C1 segment of cervical spinal cord (tissue), 14 donors: ENCODE measurements around the gene POLR3G.

Experiments used
- DNase-seq, 14 donors: peaks; one replicate each; lab custom pipeline; 2025; lab: John Stamatoyannopoulos, UW

POLR3G gene, protein sequence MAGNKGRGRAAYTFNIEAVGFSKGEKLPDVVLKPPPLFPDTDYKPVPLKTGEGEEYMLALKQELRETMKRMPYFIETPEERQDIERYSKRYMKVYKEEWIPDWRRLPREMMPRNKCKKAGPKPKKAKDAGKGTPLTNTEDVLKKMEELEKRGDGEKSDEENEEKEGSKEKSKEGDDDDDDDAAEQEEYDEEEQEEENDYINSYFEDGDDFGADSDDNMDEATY

DNA sequence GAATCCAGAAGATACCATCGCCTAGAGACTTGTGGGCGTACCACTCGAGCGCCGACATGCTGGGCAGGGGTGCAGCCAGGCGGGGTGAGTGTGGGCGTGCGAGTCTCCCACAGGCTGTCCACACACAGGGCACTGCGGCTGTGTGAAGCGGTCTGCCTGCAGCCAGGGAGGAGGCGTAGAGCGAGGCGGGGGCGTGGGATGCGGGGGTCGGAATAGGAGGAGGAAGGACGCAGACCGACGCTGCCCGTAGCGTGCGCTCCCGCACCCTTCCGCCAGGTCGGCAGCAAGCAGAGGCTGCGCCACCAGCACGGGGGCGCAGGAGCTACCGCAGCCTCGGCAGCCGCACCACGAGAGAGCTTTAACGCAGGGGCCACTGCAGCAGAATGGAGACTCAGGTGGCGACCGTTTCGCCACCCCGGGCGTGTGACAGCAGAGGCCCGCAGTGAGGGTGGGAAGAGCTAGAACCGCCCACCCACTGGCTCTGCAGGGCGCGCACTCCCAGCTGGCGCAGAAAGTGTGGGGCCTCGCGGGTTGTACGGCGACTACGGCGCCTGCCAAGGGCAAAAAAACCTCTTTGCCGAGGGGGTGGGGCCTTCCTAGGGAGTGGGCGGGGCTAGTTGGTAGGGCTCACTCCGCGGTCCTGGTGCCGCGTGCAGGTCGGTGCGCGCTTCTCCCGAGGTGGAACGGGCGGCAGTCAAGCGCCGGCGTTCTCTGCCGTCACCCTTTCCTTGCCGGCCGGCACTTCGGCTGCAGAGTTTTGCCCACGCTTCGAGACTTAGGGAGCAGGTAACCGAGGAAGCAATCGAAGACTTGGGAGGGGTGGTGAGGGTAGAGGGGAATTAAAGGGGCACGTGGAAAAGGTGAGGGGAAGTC is at the start of gene POLR3G, which contains the start of gene MBLAC2:
Gene POLR3G (plus strand): TSS at position 630 of the 873 bp plus-strand sequence. CDS start 10,704 bp downstream, outside the sequence.
Gene MBLAC2 (minus strand): TSS at position 537 of the 873 bp plus-strand sequence. CDS start 479 bp downstream, at position 58.
- DNase-seq: peak; percentile 40 to 93 (median 88)

DNA sequence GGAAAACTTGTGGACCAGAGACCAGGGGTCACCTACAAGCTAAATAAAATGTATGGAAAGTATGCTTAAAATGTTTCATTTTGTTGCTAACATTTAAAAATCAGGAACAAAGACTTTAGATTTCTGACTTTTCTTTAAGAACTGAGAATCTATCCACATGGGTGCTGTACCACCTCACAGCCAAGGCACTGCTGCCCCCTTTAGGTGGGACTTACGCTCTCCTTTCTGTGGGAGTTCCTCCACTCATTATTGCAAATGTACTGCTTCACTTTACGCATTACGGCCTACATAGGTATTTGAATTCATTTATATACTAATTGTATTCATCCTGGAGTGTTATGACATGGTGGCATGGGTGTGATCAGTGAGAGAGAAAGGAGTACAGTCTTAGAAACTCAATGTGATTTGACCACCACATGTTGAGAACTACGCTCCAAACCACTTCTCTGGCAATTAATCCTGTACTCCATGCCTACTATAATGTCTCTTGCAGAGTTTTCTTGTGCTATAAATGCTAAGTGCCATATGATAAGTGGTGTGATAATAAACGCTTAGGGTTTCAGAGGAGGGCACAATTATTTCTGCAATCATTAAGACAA is 40.4 kb upstream of the POLR3G start:
- DNase-seq: peak in 4 of 14 donors; percentile 1 to 22 (median 8)

DNA sequence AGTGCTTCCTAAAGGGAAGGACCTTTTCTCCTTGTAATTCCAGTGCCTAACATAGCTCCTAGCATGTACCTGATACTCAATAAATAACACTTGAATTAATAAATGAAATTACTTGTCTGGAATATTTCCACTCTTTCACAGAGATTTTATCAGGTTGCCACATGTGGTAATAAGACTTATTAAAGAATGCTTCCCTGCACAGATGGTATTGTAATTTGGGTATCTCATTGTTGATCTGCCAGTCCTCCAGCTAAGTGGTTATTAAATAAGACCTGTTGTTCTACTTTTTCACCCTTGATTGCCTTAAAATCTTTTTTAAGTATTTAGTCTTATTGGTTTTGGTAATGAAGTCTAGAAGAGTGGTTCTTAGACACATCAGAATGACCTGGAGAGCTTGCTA is 37.0 kb upstream of the POLR3G start:
- no peak for DNase-seq

DNA sequence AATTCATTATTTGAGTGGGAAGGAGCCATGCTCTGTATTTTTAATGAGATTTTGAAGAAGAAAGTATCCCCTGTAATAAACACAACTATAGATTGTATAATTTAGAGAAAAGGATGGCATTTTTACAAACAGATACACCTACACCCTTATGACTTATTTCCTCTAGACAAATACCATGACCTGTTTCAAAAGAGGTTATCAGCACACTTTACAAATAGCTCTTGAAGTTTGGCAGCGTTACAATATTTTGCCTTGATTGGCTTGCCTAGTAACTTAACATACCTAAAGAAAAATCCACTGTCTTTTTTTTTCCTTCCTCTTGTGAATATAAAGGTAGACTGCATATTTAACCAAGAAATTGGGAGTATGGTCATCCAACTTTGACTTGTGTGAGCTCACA is 36.6 kb upstream of the POLR3G start:
- no peak for DNase-seq

DNA sequence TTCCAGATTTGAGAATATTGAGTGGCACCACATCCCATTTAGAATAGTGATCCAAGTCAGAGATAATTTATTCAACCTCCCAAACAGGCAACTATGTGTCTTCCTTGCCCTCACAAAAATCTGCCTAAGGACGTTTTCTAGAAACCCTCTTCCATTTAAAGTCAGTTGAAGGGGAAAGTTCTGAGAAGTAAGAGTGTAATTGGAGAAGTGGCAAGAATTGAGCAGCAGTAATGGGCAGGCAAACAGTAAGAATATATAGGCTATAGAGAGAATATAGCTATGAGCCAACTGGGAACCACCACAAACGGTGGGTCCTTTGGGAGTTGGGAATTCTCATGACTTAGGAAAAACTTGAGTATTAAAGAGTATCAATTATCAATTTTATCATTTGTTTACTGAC is 34.0 kb upstream of the POLR3G start:
- no peak for DNase-seq

DNA sequence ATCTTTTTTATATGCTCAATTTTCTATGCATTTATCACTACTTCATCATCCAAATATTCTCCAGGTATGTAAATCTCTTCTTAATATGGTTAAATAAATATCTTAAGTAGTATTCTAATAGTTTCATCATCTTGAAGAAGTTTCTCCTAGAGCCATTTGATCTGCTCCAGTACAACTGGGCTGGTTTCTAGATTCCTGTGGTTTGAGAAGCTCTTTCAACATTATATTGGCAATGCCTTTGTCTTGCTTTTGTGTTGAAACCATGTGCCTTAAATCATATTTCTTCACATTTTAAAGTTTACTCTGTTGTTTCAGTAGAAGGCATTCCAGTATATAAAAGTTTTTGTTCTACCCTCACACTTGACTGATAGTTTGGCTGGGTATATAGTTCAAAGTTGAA is 27.7 kb upstream of the POLR3G start:
- no peak for DNase-seq

DNA sequence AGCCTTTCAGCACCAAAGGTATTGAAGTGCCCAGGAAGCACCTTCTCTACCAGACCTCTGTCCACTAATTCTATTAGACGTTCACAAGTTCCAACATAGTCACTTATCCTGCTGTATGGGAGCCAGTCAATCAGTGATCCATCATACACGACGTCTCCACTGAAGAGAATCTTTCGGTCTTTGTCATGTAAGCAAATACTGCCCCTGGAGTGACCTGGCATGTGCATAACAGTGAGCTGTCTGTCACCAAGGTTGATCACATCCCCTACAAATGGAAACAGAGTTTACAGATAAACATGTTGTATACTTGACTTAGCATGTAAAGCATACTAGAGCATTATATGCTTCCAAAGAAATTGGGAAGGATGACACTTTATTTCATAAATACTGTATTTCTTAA is 13.4 kb upstream of the POLR3G start:
- DNase-seq: no peak

DNA sequence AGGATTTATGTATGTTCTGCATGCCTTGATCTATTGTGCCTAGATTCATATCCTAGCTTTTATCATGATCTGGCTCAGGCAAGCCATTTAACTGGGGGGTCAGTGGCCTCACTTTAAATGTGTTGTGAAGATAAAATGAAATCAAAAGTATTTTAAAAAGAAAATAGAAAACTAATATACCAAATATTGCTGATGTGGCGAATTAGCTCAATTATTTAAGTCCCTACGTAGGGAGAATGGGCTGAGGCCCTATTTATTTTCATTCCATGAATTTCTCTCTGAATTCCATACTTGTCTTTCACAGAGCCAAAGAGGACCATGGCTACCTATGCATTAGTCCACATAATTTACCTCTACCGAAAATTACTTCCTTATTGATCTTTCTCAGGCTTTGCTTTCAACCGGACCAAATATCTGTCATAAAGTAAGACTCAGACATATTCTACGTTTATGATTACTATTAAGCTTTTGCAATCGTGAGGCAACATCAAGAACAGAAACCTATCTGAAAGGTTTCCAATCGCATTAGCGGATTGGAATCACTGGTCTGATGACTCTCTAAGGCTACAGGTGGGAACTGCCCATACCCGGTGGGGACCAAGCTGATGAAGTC is 1.8 kb upstream of the POLR3G start:
- DNase-seq: no peak

DNA sequence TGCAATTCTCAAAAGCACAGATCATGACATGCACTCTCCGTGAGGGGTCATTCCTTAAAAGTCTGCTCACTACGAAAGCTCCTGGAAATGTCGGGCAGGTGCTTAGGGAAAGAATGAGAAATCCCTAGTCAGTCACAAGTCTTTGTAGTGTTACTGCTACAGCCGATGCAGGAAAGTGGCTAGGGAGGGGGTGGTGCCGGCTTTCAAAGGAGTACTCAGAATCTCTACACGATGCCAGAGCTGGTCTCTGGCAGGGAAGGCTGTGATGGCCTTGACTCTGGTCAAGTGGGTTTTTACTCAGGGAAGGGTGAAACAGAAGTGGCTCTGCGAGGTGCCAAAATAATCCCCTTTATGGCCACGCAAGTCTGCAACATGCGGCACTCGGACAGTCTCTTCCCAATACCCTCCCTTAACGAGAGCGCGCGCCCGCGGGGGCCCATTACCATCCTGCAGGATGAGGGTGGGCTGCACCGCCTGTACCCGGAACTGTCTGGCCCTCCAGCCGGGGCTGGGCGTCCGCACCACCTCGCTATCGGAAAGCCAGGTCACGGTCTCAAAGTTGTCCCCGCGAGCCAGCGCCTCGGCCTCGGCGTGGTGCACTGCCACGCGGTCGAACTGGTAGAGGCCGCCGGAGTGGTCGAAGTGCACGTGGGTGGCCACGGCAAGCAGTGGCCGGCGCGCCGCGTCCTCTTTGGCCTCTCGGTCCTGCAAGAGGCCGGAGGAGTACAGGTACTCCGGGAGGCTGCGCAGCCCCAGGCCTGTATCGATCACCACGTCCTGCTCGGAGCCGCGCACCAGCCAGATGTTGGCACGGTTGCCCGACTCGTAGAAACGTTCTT is 1.0 kb upstream of the POLR3G start:
- DNase-seq: peak in 8 of 14 donors; percentile 33 to 76 (median 60)

DNA sequence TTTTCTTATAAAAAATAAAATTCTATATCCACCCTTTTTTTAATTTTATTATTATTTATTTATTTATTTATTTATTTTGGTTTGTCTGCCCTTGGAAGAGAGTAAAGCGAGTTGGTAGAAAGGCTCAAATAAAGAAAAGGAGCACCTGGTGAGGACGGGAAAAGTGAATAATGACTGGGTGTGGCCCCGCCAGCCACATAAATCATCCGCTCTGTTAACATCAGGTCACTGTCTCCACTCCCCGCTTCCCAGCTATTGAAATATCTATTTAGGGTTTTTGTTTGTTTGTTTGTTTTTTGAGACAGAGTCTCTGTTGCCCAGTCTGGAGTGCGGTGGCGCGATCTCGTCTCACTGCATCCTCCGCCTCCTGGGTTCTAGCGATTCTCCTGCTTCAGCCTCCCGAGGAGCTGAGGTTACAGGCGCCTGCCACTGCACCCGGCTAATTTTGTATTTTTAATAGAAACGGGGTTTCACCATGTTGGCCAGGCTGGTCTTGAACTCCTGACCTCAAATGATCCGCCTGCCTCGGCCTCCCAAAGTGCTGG is 844 bp downstream of the POLR3G start:
- peak in 1 of 14 donors; percentile 5 for DNase-seq

DNA sequence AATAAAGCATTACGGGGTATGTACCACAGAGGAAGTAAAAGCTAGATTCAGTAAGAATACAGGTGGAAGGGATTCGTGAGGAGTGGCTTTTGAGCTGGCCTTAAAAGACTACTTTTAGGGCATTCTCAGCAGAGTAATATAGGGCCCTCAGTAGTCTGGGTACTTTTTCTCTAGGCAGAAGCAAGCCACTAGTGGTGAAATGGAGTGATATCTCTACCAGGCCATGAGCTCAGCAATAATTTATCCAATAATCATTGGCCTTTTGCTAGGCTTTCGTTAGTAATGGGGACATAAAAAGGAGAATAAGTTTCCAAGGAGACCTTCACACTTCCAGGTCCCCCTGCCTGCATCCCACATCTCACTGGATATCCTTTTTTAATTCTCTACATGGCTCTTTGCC is 1.7 kb downstream of the POLR3G start:
- peak in 1 of 14 donors; percentile 7 for DNase-seq

DNA sequence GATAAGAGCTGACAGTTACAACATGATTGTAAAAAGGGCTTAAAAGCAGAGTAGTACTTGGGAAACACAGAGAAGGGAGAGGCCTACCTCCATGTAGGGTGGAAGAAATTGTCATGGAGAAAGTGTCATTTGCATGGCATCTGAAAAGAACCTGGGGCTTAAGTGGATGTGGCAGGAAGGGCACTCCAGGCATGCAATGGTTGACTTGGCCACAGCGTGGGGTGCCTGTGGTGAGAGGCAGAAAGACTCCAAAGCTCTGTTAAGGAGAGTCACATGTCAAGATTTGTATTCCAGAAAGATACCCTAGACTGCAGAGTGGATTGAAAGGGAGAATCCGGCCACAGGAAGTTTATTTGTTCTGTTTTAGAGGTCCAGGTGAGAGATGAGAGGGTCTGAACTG is 2.4 kb downstream of the POLR3G start:
- DNase-seq: peak in 3 of 14 donors; percentile 3 to 38 (median 5)

DNA sequence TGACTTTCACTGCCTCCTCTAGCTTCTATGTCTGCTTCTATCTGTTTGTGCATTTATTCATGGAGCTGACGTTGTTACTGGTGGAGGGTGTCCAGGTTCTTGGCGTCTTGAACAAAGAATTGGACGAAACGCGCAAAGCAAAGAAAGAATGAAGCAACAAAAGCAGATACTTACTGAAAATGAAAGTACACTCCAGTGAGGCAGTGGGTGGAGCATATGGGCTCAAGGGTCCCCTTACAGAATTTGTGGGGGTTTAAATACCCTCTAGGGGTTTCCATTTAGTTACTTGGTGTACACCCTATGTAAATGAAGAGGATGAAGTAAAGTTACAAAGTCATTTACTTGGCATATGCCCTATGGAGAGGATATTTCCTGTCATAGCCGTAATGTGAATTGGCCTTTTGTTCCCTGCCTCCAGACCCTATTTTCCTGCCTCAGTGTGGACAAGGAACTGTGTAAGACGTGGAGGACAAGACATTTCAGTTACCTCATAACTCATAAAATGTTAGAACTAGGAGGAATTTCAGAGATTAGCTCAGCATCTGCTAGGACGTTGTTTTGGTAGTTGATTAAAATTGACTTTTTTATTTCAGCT is 3.1 kb downstream of the POLR3G start:
- peak in 2 of 14 donors; percentile 5 to 28 for DNase-seq

DNA sequence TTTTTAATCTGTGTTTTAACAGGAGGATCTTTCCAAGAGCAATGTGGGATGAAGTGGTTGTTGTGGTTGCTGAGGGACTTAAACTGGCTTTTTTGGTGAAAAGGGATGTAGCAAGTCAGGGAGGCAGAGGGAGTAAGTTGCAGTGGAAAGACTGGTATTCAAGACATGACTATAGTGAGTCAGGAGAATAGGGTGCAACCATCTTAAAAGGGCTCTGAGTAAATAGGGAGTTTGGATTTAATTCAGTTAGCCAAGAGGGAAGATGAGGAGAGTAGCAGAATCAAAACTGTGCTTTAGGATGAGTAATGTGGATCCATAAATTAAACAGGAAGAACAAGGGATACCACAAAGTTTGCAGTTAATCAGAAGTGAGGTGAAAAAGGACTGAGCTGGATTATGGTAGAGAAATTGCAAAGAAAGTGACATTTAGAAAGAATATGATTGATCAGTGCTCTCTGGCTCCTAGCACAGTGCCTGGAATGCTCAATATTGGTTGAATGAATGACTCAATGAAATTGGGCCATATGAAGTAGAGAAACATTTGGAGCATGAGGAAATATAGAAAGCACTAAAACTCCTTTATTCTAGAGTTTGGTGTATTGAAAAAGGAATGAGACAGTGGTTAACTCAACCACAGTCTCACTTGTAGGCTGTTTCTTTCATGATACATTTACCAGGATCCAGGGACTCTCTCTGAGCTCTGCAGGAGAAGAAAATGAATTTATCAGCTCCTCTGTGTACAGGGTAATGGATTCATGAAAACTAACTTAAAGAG is 5.1 kb downstream of the POLR3G start:
- DNase-seq: no peak

DNA sequence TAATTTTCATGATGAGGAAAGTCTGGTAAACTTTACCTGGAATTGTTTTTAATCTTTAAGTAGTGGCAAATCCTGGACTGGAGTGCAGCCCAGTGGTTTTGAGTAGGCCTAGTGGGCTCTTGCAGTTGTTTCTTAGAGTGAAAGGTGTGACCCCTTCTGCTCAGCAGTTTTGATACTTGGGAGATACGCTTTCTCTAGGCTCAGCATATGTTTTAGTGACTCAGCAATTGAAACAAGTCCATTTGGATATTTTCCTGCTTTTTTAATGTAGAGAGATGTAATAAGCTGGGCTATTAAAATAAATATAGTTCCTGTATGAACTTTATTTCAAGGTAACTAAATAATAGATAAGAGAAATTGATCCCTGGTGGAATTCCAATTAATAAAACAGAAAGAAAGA is 6.0 kb downstream of the POLR3G start:
- DNase-seq: no peak

DNA sequence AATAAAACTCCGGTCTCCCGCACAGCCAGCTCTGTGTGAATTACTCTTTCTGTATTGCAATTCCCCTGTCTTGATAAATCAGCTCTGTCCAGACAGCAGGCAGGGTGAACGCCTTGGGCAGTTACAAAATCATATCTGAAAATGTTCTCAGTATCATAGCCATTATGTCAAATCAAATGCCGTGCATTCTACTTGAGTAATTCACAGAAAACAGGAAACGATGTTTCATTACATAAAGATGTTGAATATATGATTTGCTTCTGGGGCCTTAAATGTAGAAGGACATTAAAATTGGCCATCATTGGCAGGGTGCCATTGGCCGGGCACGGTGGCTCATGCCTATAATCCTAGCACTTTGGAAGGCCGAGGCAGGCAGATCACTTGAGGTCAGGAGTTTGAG is 8.5 kb downstream of the POLR3G start:
- no peak for DNase-seq

DNA sequence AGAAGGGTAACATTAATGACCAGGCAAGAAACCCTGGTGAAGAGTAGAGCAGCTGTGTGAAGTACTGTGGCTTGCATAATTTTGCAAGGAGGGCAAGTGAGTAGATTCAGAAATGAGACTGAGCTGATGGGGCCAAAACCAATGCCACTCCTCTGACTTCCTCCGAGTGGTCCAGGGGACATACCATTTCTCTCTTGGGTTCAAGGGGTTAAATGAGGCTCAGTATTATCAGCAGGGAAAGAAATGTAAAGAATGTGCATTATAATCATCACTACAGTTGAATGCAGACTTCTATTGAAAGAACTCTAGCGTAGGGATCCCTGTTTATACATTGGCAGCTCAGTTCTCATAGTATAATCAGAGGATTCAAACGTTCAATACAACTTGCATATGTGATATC is 9.9 kb downstream of the POLR3G start:
- DNase-seq: no peak

DNA sequence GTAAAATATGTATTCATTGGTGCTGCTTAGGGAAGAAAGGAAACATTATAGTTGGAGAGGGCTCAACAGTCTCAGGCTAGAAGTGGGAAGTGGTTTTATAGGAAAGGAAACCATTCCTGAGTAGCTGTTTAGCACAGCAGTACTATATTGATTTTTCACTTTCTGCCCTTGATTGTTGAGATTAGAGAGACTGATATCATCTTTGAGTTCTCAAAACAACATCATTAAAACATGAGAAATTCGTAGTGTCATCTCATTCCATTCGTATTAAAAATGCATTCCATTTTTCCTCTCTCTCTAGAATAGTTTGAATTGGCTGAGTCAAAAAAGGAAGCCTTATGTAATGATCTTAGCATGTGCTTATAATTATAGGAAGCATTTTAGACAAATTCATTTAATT is 14.1 kb downstream of the POLR3G start:
- no peak for DNase-seq

DNA sequence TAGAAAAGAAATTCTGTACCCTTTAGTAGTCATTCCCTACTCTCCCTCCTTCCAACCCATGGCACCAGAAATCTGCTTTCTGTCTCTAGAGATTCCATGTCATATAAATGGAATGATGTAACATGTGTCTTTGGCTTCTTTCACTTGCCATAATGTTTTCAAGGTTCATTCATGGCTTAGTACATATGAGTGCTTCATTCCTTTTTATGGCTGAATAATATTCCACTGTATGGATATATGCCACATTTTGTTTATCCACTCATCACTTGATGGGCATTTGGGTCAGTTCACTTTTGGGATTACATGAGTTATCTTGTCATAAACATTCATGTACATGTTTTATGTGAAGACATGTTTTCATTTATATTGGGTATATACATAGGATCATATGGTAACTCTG is 19.4 kb downstream of the POLR3G start:
- no peak for DNase-seq

DNA sequence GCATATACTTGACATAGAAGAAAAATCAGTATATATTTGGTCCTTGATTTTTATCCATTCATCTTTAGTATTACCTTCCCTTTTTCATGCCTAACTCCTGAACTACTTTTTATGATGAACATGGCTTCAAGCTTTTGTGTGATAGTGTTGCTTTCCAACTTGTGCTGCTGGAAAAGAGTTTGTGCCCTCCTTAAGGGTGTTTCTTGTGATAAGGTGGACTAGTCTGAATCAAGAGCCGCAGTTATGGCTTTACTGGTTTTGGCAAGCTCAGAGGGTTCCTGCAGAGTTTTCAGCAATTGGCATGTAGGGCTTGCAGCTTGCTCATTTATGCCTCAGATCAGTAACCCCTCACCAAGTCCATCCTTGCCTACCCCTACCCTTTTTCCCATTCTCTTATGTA is 20.5 kb downstream of the POLR3G start:
- no peak for DNase-seq
